Bronchial epithelial cell (primary cell): ENCODE data around the gene SLC4A2. TPM values are rescaled to one million over a fixed set of nuclear protein-coding genes. Genes with fewer than 3 reads are reported as not detected.

ENCODE experiments used
- DNase-seq: peaks from one replicate; pipeline ENCODE4 v3.0.0-alpha.2; 2010; ENCODE audit warnings: low read depth
- FAIRE-seq: peaks from 2 replicates; lab custom pipeline; 2011; peaks lifted over from hg19 to GRCh38; lab: Jason Lieb, UNC
- H3K27me3 ChIP-seq: 2 replicates; pipeline ENCODE4 v1.5.1; 2011; ENCODE audit warnings: low read length; ENCODE audit not compliant: control insufficient read depth, insufficient read depth
- H3K36me3 ChIP-seq: 2 replicates; pipeline ENCODE4 v1.5.1; 2011; ENCODE audit warnings: low read length; ENCODE audit not compliant: control insufficient read depth, insufficient read depth
- H3K4me3 ChIP-seq: 2 replicates; pipeline ENCODE4 v1.5.1; 2011; ENCODE audit warnings: mild to moderate bottlenecking, low read depth, low read length, control low read depth
- total RNA-seq: library from RNA; depleted of rRNA; stranded (reverse); fragments of >200 nt; gene quantifications from 2 replicates; pipeline ENCODE4 v1.2.1, GENCODE V29; 2014
- TF ChIP-seq, protein P1 (sequence below): IDR thresholded peaks from 2 replicates; pipeline ENCODE4 v1.5.1; 2011; ENCODE audit warnings: mild to moderate bottlenecking, moderate library complexity, low read length, control low read depth, inconsistent platforms; ENCODE audit not compliant: insufficient read depth, severe bottlenecking

SLC4A2 gene
- total RNA-seq, 1 donor from 2014 or later: 33.2 TPM

DNA sequence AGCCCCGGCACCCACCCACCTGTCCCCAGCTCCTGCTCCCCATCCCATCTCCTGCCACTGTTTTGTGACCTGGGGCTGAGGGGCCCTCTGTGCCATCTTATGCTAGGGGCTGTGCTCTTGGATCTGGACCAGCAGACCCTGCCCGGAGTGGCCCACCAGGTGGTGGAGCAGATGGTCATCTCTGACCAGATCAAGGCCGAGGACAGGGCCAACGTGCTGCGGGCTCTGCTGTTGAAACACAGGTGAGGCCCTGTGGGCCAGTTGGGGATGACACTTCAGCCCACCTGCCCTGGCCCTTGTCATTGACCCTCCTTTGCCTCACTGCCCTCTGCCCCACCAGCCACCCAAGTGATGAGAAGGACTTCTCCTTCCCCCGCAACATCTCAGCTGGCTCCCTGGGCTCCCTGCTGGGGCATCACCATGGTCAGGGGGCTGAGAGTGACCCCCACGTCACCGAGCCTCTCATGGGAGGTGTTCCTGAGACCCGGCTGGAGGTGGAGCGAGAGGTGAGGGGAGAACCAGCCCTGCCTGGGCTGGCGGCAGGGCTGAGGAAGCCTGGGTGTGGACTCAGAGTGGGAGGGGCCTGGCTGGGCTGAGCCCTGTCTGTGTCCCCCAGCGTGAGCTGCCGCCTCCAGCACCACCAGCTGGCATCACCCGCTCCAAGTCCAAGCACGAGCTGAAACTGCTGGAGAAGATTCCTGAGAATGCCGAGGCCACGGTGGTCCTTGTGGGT lies 10.6 kb downstream of the SLC4A2 start:
- FAIRE-seq (no peak), DNase-seq (no peak)
- Histone ChIP-seq H3K27me3 (no peaks in the 10 kb centered on the region), H3K36me3 (peaks cover 44% of the 10 kb centered on the region), H3K4me3 (no peak overlapping the region)
- TF ChIP-seq, protein P1, sequence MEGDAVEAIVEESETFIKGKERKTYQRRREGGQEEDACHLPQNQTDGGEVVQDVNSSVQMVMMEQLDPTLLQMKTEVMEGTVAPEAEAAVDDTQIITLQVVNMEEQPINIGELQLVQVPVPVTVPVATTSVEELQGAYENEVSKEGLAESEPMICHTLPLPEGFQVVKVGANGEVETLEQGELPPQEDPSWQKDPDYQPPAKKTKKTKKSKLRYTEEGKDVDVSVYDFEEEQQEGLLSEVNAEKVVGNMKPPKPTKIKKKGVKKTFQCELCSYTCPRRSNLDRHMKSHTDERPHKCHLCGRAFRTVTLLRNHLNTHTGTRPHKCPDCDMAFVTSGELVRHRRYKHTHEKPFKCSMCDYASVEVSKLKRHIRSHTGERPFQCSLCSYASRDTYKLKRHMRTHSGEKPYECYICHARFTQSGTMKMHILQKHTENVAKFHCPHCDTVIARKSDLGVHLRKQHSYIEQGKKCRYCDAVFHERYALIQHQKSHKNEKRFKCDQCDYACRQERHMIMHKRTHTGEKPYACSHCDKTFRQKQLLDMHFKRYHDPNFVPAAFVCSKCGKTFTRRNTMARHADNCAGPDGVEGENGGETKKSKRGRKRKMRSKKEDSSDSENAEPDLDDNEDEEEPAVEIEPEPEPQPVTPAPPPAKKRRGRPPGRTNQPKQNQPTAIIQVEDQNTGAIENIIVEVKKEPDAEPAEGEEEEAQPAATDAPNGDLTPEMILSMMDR: no peak

DNA sequence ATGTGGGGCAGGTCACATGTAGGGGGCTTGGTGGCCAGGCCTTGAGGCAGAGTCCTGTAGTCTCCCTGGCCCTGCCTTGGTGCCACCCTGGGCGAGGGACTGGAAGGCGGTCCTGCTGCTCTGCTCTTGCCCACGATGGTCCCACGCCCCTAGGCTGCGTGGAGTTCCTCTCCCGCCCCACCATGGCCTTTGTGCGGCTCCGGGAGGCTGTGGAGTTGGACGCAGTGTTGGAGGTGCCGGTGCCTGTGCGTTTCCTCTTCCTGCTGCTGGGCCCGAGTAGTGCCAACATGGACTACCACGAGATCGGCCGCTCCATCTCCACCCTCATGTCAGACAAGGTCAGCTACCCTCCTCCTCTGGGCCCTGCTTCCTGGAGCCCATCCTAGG lies 11.2 kb downstream of the SLC4A2 start:
- H3K36me3 ChIP-seq: peaks cover 45% of the 10 kb centered on the region
- H3K4me3 ChIP-seq: no peak overlapping the region
- H3K27me3 ChIP-seq: no peaks in the 10 kb centered on the region
- no peak for FAIRE-seq
- TF ChIP-seq, protein P1: no peak
- no peak for DNase-seq

GRCh38 chr7:151071032-151071866 lies 11.9 kb downstream of the SLC4A2 start:
- DNase-seq (no peak), FAIRE-seq (no peak)
- TF ChIP-seq, protein P1: no peak
- H3K36me3 ChIP-seq: peaks cover 45% of the 10 kb centered on the region
- no peak overlapping the region for H3K4me3 ChIP-seq
- H3K27me3 ChIP-seq: no peaks in the 10 kb centered on the region

GRCh38 chr7:151073990-151074389 lies 14.6 kb downstream of the SLC4A2 start:
- Histone ChIP-seq H3K36me3 (peaks cover 40% of the 10 kb centered on the region), H3K4me3 (no peak overlapping the region), H3K27me3 (no peaks in the 10 kb centered on the region)
- FAIRE-seq: no peak
- DNase-seq: no peak
- TF ChIP-seq, protein P1: no peak

- DNase-seq (no peak), FAIRE-seq (no peak)
- H3K36me3 ChIP-seq: peaks cover 36% of the 10 kb centered on the region
- TF ChIP-seq, protein P1: no peak
- no peaks in the 10 kb centered on the region for H3K27me3 ChIP-seq
- no peak overlapping the region for H3K4me3 ChIP-seq
These were observed 15.7 kb downstream of the SLC4A2 start for GRCh38 chr7:151074817-151075661.
